GM19455 (cell line): ENCODE data around the gene ZNF385B.

Source experiments
- ATAC-seq: cut with Tn5 transposase; IDR thresholded peaks from one replicate; pipeline ENCODE4 v1.9.1; 2021; ENCODE audit not compliant: unreplicated experiment

ZNF385B gene

GRCh38 chr2:179857236-179857635 lies 4.2 kb downstream of the ZNF385B start:
- ATAC-seq, result no peak

- ATAC-seq, result no peak
These were observed 5.2 kb downstream of the ZNF385B start for GRCh38 chr2:179856205-179856604.

- ATAC-seq, result no peak
These were observed 5.7 kb downstream of the ZNF385B start for GRCh38 chr2:179855673-179856072.

- ATAC-seq, result no peak
These were observed 6.5 kb downstream of the ZNF385B start for GRCh38 chr2:179854891-179855290.

GRCh38 chr2:179853108-179853507 lies 8.3 kb downstream of the ZNF385B start:
- no peak for ATAC-seq

DNA sequence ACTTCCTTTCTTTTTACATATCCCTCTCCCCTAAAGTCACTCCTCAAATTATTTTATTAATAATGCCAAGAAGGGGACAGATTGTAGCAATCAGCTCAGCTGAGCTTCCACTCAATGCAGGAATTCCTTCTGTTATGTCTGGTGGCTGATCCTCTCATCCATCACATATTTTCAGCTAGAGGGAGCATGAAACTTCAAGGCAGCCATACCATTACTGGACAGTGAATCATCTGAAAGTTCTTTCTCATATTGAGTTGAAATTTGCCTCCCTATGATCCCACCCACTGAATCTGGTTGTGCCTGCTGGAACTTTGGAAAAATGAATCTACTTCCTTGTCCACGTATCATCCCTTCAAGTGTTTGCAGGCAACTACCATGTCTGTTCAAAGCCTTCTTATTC lies 11.2 kb downstream of the ZNF385B start:
- no peak for ATAC-seq

DNA sequence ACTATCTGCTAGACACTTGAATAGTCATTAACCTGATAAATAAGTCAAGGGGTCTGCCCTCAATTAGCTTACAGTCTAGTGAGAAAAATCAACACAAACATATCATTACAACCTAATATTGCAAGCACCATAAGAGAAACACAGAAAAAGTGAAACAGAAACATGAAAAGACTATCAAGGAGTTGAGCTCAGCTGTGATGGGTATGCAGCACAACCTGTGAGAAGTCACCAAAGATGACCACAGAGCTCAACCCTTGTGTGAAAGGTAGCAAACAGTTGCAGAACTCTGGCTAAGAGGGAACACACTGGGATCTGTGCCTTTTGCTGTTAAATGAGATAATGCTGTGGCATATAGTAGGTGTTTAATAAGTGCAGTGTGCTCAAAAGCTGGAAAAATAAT lies 11.7 kb downstream of the ZNF385B start:
- no peak for ATAC-seq

GRCh38 chr2:179843541-179843940 lies 17.9 kb downstream of the ZNF385B start:
- no peak for ATAC-seq

DNA sequence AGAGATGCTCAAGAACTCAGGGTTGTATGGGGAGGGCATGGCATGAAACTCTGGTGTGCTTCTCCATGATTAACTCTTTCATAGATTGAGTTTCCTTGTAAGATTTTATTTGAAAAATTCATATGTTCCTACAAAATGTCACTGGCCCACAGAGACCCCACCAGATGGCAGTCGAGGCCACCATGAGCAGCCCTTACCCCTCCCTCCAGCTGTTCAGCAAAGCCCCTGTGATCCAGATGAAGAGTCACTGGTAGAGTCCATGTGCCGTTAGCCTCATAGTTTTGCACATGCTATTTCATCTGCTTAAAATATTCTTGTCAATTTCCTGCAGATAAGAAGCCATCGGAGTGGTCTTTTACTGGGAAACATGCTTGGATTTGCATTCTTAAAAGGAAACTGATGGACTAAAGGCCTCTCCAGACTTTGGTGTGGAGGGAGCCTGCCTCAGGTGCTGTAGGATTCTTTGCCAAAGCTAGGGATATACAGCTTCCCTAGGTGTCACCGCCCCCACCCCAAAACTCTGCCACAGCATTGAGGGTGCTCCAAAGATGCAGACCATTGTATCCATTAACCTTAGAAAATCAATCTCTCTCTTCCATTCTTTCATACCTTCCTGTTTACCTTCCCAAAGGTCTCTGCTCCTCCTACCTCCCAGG lies 18.8 kb downstream of the ZNF385B start:
- ATAC-seq, result no peak

DNA sequence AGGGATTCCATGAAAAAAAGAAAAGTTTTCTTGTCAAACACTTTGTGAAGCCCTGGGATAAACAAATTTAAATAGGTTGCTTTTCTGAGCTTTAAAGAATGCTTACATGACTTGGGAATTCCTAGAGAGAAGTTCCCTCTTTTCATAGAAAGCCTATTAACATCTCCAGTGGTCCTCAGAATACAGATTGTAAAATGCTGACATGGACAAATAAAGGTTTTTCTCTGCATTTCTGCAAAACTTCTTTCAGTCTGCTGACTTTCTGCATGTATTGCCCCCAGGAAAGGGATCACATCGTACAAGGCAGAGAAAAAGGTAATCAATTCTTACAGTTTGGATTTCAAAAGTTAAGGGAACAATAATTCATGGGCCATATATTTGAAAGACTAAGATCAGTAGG lies 20.6 kb downstream of the ZNF385B start:
- ATAC-seq, result no peak

- ATAC-seq, result no peak
These were observed 24.0 kb downstream of the ZNF385B start for GRCh38 chr2:179837408-179837807.

DNA sequence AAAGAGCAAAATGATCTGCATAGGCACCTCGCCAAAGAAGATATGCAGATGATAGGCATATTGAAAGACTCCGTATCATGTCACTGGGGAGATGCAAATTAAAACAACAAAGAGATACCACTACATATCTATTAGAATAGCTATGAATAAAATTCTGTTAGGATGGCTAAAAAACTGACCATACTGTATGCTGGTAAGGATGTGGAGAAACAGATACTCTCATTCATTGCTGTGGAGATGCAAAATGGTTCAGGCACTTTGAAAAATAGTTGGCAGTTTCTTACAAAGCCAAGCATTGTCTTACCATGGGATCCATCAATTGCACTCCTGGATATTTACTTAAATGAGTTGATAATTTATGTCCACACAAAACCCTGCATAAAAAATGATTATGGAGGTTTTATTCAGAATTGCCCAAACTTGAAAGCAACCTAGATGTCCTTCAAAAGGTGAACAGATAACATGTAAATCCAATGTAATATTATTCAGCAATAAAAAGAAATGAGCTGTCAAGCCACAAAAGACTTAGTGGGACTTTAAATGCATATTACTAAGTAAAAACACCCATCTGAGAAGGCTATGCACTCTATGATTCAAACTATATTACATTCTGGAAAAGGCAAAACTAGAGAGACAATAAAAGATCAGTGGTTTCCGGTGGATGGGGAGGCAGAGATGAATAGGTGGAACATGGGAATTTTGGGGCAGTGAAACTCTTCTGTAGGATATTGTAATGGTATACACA lies 31.2 kb downstream of the ZNF385B start:
- no peak for ATAC-seq

- ATAC-seq, result no peak
These were observed 35.1 kb downstream of the ZNF385B start for GRCh38 chr2:179826297-179826696.

GRCh38 chr2:179825494-179825893 lies 35.9 kb downstream of the ZNF385B start:
- ATAC-seq, result no peak

GRCh38 chr2:179824961-179825360 lies 36.5 kb downstream of the ZNF385B start:
- no peak for ATAC-seq

GRCh38 chr2:179822540-179822939 lies 38.9 kb downstream of the ZNF385B start:
- no peak for ATAC-seq

GRCh38 chr2:179818546-179818945 lies 42.9 kb downstream of the ZNF385B start:
- ATAC-seq, result no peak

GRCh38 chr2:179817181-179817841 lies 44.1 kb downstream of the ZNF385B start:
- ATAC-seq, result no peak

DNA sequence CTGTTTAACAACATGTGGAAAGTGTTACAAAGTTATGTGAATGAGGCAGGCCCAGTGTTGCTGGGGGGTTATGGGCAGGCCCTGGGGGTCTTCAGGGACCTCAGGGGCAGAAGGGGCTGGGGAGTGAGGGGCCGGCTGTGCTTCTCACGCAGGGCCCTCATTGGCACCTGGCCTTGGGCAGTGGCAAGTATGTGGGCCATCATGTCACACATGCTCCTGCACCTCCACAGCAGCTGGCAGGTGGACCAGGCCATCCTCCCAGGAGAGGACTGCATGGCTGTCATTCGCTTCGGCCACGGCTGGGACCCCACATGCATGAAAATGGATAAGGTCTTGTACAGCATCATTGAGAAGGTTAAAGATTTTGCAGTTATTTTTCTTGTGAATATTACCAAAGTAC lies 47.4 kb downstream of the ZNF385B start:
- no peak for ATAC-seq

DNA sequence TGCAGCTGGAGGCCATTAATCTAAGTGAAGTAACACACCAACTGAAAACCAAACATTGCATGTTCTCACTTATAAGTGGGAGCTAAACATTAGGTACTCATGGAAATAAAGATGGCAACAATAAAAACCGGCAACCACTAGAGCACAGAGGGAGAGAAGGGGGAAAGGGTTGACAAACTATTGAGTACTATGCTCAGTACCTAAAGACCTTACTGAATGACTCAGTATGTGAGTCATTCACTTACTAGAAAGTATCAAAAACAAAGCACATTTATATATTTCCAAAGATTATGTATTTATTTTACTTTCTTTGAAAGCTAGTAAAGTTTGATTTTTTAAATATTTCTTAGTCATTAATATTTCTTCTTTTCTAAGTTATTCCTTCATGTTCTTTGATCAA lies 48.9 kb downstream of the ZNF385B start:
- ATAC-seq, result no peak

DNA sequence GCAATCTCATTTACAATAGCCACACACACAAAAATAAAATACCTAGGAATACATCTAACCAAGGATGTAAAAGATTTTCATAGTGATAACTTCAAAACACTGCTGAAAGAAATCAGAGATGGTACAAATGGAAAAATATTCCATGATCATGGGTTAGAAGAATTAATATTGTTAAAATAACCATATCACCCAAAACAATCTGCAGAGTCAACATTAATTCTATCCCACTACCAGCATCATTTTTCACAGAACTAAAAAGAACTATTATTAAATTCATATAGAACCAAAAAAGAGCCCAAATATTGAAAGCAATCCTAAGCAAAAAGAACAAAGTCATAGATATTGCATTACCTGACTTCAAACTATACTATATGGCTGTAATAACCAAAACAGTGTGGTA lies 50.4 kb downstream of the ZNF385B start:
- no peak for ATAC-seq

- no peak for ATAC-seq
These were observed 51.8 kb downstream of the ZNF385B start for GRCh38 chr2:179809606-179810005.
